Esophagus squamous epithelium (tissue), 5 donors: ENCODE measurements around the gene KIF1A. TPM values are rescaled to one million over a fixed set of nuclear protein-coding genes. Genes with fewer than 3 reads are reported as not detected.

ENCODE experiments used
- DNase-seq: peaks from one replicate; lab custom pipeline; 2025; lab: John Stamatoyannopoulos, UW
- H3K27ac ChIP-seq, 4 donors: fragments of 200-600 bp; sonication (generic); one replicate each; pipeline ENCODE4 v1.5.1; 2016 to 2019; ENCODE audit warnings: mild to moderate bottlenecking in 1 of 4
- H3K27me3 ChIP-seq, 4 donors: fragments of 200-600 bp; sonication (generic); 1 replicate in 3 of 4; 2 replicates in 1 of 4; pipeline versions ENCODE4 v1.5.1 to v1.6.0; 2017 to 2021; ENCODE audit warnings: antibody characterized with exemption in 1 of 4
- H3K36me3 ChIP-seq, 3 donors: fragments of 200-600 bp; sonication (generic); one replicate each; pipeline ENCODE4 v1.5.1; 2016 to 2019
- H3K4me1 ChIP-seq, 3 donors: fragments of 200-600 bp; sonication (generic); one replicate each; pipeline ENCODE4 v1.5.1; 2017 to 2019
- H3K4me3 ChIP-seq, 4 donors: fragments of 200-600 bp; sonication (generic); 1 replicate in 3 of 4; 2 replicates in 1 of 4; pipeline ENCODE4 v1.5.1; 2016 to 2019; ENCODE audit warnings: mild to moderate bottlenecking in 2 of 4, moderate library complexity in 1 of 4
- H3K9me3 ChIP-seq, 3 donors: fragments of 200-600 bp; sonication (generic); one replicate each; pipeline ENCODE4 v1.5.1; 2016 to 2019
- POLR2A ChIP-seq, 4 donors: fragments of 450-650 bp; IDR thresholded peaks; one replicate each; pipeline ENCODE4 v1.6.1; 2017; ENCODE audit warnings: antibody characterized with exemption in 4 of 4, mild to moderate bottlenecking in 4 of 4, moderate library complexity in 3 of 4
- WGBS, 2 donors: methylation state at CpG; one replicate each; pipeline ENCODE4 v1.1.5; 2018; 5-methylcytosine and 5-hydroxymethylcytosine counted together
- intact Hi-C: fragments of 100-400 bp; cut with DNase I; formaldehyde crosslinking; loops from one replicate; pipeline ENCODE4 v1.15.0; 2022
- total RNA-seq, 4 donors: library from RNA; depleted of rRNA; stranded (reverse); fragments of >200 nt; gene quantifications; one replicate each; pipeline ENCODE4 v1.1.0, GENCODE V29; 2016
- TF ChIP-seq, protein P1 (sequence below), 6 experiments: fragments of 450-650 bp in 4 of 6; fragments of 200-600 bp in 2 of 6; sonication (generic) in 2 of 6; IDR thresholded peaks; one replicate each; pipeline ENCODE4 v1.5.1; 2016 to 2019; ENCODE audit warnings: antibody characterized with exemption in 6 of 6, mild to moderate bottlenecking in 4 of 6, moderate library complexity in 4 of 6
- donor health status: DM: yes; HTN: yes; CAD: no.

Gene KIF1A
- total RNA-seq, 4 donors from 2014 or later: 0.15 TPM; not detected in 3

DNA sequence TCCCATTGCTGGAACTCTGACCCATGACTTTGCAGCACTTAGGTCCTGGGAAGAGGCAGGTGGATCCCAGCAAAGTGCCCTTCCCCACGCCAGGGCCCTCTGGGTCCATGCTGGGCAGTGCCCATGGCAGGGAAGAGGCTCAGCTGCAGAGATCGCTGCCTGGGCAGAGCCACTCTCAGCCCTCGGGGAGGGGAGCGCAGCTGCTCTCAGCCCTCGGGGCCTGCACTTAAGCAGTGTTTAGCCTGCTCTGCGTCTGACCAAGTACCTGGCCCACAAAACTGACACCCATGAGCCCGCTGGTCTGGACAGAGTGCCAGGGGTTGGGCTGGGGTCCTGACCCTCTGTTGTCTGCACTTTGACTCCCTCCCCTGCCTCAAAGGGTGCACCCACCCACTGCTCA is 82.1 kb downstream of the KIF1A start:
- no peak overlapping the region for H3K4me3 ChIP-seq
- H3K27me3 ChIP-seq: peaks cover 0 to 57% (median 0%) of the 10 kb centered on the region in 4 donors
- 83 to 100% methylated on average over 1 to 5 of the region's 7 CpGs for WGBS, 2 donors
- DNase-seq: no peak
- H3K9me3 ChIP-seq: no peaks in the 10 kb centered on the region
- no peak for TF ChIP-seq POLR2A (IDR thresholded peaks at IDR 0.05)
- TF ChIP-seq, protein P1, sequence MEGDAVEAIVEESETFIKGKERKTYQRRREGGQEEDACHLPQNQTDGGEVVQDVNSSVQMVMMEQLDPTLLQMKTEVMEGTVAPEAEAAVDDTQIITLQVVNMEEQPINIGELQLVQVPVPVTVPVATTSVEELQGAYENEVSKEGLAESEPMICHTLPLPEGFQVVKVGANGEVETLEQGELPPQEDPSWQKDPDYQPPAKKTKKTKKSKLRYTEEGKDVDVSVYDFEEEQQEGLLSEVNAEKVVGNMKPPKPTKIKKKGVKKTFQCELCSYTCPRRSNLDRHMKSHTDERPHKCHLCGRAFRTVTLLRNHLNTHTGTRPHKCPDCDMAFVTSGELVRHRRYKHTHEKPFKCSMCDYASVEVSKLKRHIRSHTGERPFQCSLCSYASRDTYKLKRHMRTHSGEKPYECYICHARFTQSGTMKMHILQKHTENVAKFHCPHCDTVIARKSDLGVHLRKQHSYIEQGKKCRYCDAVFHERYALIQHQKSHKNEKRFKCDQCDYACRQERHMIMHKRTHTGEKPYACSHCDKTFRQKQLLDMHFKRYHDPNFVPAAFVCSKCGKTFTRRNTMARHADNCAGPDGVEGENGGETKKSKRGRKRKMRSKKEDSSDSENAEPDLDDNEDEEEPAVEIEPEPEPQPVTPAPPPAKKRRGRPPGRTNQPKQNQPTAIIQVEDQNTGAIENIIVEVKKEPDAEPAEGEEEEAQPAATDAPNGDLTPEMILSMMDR (IDR thresholded peaks at IDR 0.05): no peak
- H3K36me3 ChIP-seq: no peaks in the 10 kb centered on the region
- no peak overlapping the region for H3K27ac ChIP-seq
- H3K4me1 ChIP-seq: no peaks in the 10 kb centered on the region
- intact Hi-C loops: no loop called here

DNA sequence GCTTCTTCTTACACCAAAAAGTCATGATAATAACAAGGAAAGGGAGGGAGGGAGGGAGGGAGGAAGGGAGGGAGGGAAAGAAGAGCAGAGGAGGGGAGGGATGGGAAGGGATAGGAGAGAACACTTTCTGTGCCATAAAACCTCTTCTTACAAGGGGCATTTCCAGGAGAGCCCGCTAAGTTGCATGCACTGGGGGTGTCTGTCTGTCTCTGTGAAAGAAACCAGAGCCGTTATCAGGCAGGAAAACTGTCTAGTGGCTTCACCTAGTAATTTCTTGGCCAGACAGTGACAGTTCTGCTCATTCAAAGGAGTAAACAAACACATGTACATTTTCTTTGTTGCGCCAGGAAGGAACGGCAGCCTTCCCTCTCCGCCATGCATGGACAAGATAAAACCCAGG is 82.5 kb downstream of the KIF1A start:
- no peak for TF ChIP-seq POLR2A (IDR thresholded peaks at IDR 0.05)
- TF ChIP-seq, protein P1 (IDR thresholded peaks at IDR 0.05): no peak
- H3K4me1 ChIP-seq: no peaks in the 10 kb centered on the region
- intact Hi-C loops: no loop called here
- no peak for DNase-seq
- H3K27ac ChIP-seq: no peak overlapping the region
- no peak overlapping the region for H3K4me3 ChIP-seq
- H3K36me3 ChIP-seq: no peaks in the 10 kb centered on the region
- WGBS, 2 donors: 64 to 65% methylated on average over 2 to 5 of the region's 5 CpGs
- H3K9me3 ChIP-seq: no peaks in the 10 kb centered on the region
- peaks cover 0 to 57% (median 0%) of the 10 kb centered on the region in 4 donors for H3K27me3 ChIP-seq

DNA sequence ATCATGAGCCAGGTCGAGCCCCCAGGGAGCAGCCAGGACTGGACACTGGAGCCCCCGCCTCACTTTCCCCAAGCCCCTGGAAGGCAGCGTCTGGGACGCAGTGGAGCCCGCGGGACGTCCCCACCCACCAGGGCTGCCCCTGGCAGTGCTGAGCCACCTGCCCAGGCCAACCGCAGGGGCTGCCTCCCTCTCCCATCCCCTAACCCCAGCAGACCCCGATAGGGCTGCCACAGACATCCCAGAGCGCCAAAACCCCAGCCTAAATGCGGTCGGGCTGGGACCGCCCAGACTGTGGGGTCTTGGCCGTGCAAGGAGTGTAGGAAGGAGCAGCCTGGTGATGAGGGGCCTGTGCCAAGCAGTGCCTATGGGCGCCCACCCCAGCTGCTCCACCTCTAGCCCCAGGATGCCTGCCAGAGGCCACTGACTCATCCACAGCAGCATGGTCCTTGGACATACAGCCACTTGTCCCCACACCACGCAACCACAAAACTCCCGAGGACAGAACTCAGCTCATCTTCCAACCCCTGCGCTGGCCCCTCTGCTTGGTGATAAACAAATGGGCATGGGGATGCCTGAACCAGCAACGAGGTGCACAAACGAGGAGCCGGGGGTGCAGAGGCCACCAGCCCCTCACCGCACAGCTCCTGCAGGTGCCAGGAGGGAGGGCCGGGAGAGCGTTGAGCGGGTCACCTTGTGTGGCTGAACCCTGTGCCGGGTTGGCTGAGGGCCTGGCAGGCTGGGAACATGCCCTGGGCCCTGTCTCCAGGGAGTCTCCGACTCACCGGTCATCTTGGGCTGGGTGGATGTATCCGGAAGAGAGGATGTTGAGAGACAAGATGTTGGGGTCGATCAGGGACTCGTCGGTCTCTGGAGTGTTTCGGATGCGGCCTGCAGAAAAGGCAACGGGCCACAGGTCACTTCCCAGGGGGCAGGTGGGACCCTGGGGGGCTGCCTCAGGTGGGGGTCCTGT is 83.5 kb downstream of the KIF1A start:
- Histone ChIP-seq H3K27me3 (peaks cover 0 to 67% (median 0%) of the 10 kb centered on the region in 4 donors), H3K4me1 (no peaks in the 10 kb centered on the region), H3K4me3 (no peak overlapping the region), H3K27ac (no peak overlapping the region), H3K9me3 (no peaks in the 10 kb centered on the region), H3K36me3 (no peaks in the 10 kb centered on the region)
- TF ChIP-seq, protein P1 (IDR thresholded peaks at IDR 0.05): no peak
- no peak for TF ChIP-seq POLR2A (IDR thresholded peaks at IDR 0.05)
- intact Hi-C loops: no loop called here
- 79 to 81% methylated on average over 12 to 14 of the region's 35 CpGs for WGBS, 2 donors
- DNase-seq: no peak

DNA sequence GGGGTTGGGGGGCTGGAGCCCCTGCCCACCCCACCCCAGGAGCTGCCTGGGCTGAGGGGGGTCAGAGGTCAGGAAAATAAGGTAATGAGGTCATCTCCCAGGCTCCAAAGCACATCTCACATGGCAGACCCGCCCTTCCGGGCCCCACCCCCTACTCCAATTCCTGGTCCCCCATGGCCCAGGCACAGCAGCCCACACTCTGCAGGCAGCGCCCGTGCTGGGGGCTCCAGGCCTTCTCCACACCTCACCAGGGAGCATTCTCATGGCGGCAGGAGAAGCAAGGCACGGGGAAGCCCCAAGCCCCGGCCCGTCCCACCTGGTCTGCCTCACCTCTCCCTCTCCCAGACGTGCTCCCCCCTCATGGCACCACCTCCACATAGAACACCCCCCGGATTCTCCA is 84.5 kb downstream of the KIF1A start:
- Histone ChIP-seq H3K4me3 (no peak overlapping the region), H3K27ac (no peak overlapping the region), H3K27me3 (peaks cover 0 to 78% (median 0%) of the 10 kb centered on the region in 4 donors), H3K4me1 (no peaks in the 10 kb centered on the region), H3K36me3 (no peaks in the 10 kb centered on the region), H3K9me3 (no peaks in the 10 kb centered on the region)
- intact Hi-C loops: no loop called here
- TF ChIP-seq, protein P1 (IDR thresholded peaks at IDR 0.05): no peak
- no peak for TF ChIP-seq POLR2A (IDR thresholded peaks at IDR 0.05)
- 67 to 81% methylated on average over 1 to 7 of the region's 10 CpGs for WGBS, 2 donors
- no peak for DNase-seq

DNA sequence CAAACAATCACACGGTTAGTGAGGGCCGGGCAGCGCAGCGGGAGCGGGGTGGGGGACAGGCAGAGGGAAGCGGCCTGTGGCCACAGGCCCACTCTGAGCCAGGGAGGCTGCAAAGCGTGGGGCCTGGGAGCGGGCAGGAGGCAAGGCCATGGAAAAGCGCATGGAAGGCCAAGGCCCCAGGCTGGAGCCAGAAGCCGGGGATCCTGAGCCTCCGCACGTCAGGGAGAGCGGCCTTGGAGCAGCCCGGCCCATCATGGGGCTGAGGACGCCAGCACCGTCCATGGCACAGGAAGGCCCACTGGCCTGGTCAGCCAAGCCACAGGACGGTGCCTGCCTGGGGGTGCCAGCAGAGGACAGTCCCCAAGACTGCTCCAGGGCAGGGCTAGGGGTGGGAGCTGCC is 85.3 kb downstream of the KIF1A start:
- Histone ChIP-seq H3K27ac (no peak overlapping the region), H3K4me1 (no peaks in the 10 kb centered on the region), H3K27me3 (peaks cover 0 to 81% (median 0%) of the 10 kb centered on the region in 4 donors), H3K36me3 (no peaks in the 10 kb centered on the region), H3K4me3 (no peak overlapping the region), H3K9me3 (no peaks in the 10 kb centered on the region)
- intact Hi-C loops: no loop called here
- no peak for DNase-seq
- 87 to 88% methylated on average over 6 to 10 of the region's 17 CpGs for WGBS, 2 donors
- TF ChIP-seq POLR2A (IDR thresholded peaks at IDR 0.05): no peak
- TF ChIP-seq, protein P1 (IDR thresholded peaks at IDR 0.05): no peak
